Inflammatory macrophage treated with lipopolysaccharide for 4 hours (primary cell): ENCODE results near the gene C19orf67.
"Not testable (repeated sequence)": the region's sequence is repeated elsewhere in the genome, so short reads cannot be mapped to it uniquely, and the experiment has no call there.

ENCODE experiments used
- DNase-seq: peaks from one replicate; pipeline ENCODE4 v3.0.0-alpha.2; 2020

The C19orf67 gene

DNA sequence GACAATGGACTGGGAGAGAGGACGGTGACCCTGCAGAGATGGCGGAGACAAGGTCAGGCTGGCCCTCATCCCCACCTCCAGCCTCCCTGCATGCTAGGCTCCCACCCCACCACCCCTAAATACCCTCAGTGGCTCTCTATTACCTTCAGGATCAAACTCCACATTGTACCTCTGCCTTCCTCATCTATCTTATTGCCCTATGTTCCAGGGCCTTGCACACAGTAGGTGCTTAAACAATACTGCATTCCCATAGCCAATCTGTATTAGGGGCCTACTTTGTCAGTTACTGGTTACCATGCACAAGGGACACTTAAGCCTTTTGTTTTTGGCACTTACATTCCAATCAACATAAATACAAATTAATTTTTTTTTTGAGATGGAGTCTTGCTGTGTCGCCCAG lies 30.2 kb downstream of the C19orf67 start:
- no peak for DNase-seq

DNA sequence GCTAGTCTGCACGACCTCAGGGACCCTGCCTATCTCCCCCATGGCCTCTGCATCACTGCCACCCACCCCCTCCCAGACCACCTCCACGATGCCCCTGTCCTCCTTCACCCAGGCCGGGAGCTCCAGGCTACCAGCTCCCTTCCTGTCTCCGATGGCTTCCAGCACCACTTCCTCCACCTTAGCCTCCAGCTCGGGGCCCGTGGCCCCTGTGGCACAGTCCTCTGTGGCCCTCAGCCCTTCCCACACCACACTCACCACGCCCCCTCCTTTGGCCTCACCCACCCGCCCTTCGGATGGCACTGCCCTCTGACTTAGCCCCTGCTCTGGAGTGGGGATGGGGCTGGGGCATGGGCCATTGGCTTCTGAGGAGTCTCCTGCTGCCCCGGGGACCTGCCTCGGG lies 30.9 kb downstream of the C19orf67 start:
- no peak for DNase-seq

DNA sequence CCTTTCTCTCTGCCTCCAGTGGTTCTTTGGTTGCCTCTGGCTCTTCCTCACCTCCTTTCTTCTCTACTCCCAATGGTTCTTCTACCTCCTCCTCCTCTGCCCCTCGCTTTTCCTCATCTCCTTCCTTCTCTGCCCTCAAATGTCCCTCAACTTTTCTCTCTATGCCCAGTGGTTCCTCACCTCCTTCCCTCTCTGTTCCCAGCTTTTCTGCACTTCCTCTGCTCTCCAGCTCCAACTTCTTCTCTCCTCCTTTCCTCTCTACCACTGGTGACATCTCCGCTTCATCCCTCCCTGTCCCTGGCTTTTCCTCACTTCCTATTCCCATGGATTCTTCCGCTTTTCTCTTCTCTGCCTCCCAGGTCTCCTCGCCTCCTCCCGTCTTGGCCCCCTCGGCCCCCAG lies 31.5 kb downstream of the C19orf67 start:
- DNase-seq = no peak

DNA sequence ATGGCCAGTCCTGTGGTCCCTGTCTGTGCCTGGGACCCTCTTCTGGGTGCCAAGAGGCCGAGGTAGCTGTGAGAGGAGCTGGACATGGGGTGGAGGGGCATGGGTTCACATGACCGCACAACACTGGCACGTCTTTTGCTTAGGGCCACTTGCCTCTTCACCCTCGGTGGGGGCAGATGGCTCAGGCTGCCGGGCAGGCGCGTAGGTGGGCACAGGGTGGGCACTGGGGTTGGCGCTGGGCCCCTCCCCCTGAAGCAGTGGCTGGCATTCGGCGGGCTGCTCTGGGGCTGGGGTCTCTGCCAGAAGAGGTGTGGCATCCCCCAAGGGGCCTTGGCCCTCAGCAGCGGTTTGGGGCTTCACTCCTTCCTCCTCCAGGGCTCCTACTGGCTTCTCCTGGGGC lies 32.1 kb downstream of the C19orf67 start:
- DNase-seq = no peak

DNA sequence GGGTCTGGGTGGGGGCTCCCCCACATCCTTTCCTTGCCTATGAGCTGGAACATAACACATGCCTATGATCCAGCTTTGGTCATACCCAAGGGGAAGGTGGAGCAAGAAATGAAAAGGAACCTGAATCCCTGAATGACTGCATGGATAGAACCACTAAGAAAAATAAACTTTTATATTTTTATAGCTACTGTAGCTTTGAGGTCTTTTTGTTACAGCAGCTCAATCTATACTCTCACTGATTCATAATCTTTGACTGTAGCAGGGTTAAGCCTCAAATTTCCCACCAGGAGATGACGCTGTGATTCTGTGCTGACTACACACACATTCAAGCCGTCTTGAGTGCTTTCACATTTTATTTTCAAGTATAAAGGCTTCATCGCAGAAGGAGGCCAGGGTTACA lies 32.6 kb downstream of the C19orf67 start:
- no peak for DNase-seq

DNA sequence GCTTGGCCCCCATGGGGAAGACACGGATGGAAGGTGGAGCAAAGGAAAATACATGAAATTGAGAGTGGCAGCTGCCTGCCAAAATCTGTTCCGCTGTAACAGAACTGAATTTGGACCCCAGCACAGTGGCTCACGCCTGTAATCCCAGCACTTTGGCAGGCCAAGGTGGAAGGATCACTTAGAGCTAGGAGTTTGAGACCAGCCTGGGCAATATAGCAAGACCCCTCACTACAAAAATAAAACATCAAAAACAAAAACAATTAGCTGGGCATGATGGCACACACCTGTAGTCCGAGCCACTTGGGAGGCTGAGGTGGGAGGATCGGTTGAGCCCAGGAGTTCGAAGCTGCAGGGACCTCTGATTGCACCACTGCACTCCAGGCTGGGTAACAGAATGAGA lies 33.1 kb downstream of the C19orf67 start:
- DNase-seq = no peak

DNA sequence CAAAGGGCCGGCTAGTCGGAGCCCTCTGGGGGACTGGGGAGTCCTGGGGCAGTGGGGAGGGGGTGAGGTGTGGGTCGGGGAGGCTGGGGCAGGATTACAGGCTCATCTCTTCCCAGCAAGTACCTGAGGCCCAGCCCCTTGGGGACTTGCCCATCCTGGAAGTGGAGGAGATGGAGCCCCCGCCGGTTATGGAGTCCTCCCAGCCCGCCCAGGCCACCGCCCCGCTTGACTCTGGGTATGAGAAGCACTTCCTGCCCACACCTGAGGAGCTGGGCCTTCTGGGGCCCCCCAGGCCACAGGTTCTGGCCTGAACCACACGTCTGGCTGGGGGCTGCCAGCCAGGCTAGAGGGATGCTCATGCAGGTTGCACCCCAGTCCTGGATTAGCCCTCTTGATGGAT lies 33.6 kb downstream of the C19orf67 start:
- no peak for DNase-seq

DNA sequence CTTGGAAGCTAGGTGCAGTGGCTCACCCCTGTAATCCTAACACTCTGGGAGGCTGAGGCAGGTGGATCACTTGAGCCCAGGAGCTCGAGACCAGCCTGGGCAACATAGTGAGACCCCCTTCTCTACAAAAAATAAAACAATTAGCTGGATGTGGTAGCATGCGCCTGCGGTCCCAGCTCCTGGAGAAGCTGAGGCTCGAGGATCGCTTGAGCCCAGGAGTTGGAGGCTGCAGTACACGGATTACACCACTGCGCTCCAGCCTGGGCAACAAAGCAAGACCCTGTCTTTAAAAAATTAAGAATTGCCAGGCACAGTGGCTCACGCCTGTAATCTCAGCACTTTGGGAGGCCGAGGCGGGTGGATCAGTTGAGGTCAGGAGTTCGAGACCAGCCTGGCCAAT lies 34.6 kb downstream of the C19orf67 start:
- DNase-seq = not testable (repeated sequence)

DNA sequence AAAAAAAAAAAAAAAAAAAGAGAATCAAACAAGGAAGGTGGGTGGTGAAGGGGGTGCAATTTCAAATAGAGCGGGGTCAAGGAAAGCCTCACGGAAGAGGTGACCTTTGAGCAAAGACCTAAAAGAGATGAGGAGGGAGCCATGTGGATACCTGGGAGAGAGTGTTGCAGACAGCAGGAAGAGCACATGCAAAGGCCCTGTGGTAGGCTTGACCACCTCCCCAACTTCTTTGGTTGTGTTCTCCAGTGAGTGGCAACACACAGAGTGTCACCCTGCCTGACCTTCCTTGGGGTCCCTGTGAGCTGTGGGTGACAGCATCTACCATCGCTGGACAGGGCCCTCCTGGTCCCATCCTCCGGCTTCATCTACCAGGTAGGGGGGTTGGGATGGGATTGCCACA lies 35.1 kb downstream of the C19orf67 start:
- DNase-seq = no peak

DNA sequence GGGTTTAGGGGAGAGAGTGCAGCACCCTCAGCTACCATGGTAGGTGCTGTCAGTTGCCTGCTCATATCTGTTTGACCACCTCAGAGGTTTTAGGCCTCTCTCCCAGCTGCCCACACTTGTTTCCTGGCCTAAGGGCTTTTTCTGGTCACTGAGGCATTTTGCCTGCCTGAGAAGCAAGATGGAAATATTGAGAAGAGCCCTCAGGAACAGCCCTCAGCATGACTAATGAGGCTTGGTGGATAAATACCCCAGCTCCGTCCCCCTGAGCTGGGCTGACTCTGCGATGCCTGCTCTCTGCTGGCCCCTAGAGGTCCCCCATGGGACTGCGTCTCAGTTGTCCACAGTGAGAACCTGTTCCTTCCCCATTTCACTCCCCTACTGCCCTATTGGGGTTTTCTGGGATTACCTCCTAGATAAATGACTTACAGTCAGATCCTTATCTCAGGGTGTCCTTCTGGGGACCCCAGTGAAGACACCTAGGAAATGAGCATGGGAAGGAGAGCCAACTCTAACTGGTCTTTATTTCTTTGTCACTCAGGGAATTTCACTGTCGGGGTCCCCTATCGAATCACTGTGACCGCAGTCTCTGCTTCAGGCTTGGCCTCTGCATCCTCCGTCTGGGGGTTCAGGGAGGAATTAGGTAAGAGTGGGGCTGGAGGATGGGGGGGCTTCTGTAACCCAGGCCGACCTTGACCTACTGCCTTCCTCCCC lies 37.0 kb downstream of the C19orf67 start:
- peak; percentile 71 for DNase-seq

DNA sequence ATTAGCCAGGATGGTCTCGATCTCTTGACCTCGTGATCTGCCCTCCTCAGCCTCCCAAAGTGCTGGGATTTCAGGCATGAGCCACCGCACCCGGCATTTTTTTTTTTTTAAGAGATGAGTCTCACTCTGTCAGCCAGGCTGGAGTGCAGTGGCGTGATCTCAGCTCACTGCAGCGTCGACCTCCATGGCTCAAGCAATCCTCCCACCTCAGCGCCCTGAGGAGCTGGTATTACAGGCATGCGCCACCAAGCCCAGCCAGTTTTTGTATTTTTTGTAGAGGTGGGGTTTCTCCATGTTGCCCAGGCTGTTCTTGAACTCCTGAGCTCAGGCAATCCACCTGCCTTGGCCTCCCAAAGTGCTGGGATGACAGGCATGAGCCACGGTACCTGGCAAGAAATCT lies 37.7 kb downstream of the C19orf67 start:
- not testable (repeated sequence) for DNase-seq

DNA sequence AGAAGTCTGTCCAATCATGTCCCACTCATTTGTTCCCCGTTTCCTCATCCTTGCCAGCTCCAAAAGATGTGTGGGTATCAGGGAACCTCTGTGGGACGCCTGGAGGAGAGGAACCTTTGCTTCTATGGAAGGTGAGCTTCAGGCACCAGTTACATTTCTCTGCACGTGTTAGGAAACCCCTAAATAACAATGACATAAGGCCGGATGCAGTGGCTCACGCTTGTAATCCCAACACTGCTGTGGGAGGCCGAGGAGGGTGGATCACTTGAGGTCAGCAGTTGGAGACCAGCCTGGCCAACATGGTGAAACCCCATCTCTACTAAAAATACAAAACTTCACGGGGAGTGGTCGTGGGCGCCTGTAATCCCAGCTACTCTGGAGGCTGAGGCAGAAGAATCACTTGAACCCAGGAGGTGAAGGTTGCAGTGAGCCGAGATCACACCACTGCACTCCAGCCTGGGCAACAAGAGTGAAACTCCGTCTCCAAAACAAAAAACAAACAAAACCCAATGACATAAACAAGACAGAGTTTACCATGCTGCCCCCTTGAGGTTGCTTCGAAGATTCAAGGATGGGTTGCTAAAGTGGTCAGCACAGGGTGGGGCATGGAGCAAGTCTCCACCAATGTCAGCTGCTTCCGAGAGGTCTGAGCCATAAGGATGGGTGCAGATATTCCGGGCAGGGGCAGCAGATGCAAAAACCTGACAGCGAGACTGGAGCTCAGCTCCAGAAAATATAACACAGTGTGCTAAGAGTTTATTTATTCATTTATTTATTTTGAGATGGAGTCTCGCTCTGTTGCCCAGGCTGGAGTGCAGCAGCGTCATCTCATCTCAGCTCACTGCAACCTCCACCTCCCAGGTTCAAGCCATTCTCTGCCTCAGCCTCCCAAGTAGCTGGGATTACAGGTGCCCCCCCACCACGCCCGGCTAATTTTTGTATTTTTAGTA lies 42.6 kb downstream of the C19orf67 start:
- DNase-seq = peak; percentile 77

DNA sequence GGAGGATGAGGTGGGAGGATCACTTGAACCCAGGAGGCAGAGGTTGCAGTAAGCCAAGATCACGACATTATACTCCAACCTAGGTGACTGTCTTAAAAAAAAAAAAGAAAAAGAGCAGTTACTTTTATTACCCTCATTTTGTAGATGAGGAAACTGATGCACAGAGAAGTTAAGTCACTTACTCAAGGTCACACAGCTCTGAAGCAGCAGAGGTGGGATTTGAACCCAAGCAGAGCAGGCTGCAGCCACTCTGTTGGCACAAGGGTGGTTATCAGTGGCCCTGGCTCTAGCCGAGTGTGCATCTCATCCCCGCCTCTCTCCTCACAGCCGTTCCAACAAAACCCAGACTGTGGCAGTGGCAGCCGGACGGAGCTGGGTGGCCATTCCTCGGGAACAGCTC lies 46.4 kb downstream of the C19orf67 start:
- DNase-seq = no peak

DNA sequence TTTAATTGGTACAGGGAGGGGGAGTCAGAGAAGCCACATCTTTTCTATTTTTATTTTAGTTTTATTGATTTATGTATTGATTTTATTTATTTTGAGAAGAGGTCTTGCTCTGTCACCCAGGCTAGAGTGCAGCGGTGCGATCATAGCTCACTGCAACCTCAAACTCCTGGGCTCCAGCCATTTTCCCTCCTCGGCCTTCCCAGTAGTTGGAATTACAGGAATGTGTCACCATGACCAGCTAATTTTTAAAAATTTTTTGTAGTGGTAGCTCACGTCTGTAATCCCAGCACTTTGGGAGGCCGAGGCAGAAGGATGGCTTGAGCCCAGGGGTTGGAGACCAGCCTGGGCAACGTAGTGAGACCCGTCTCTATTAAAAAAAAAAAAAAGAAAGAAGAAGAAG lies 49.9 kb downstream of the C19orf67 start:
- DNase-seq = no peak

DNA sequence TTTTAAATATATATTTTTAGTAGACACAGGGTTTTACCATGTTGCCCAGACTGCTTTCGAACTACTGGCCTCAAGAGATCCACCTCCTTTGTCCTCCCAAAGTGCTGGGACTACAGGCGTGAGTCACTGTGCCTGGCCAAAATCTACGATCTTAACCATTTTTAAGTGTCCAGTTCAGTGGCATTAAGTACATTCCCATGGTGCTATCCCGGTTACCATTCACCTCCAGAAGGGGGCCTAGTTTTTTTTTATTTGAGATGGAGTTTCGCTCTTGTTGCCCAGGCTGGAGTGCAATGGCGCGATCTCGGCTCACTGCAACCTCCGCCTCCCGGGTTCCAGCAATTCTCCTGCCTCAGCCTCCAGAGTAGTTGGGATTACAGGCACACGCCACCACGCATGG lies 50.4 kb downstream of the C19orf67 start:
- not testable (repeated sequence) for DNase-seq

DNA sequence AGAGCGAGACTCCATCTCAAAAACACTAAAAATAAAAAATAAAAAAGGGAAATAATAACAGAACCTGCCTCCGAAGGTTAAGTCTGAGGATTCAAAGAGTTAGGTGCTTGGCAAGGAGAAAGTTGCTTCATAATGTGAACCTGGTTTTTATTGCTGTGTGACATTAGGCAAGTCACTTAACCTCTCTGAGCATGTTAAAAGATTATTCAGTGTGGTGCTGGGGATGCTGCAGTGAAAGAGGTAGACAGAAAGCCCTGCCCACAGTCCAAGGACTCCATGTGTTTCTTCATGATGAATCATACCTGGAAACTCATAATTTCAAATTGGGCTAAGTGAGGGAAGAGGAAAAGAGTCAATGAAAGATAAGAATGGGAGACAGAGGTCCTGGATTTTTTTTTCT lies 51.6 kb downstream of the C19orf67 start:
- no peak for DNase-seq

DNA sequence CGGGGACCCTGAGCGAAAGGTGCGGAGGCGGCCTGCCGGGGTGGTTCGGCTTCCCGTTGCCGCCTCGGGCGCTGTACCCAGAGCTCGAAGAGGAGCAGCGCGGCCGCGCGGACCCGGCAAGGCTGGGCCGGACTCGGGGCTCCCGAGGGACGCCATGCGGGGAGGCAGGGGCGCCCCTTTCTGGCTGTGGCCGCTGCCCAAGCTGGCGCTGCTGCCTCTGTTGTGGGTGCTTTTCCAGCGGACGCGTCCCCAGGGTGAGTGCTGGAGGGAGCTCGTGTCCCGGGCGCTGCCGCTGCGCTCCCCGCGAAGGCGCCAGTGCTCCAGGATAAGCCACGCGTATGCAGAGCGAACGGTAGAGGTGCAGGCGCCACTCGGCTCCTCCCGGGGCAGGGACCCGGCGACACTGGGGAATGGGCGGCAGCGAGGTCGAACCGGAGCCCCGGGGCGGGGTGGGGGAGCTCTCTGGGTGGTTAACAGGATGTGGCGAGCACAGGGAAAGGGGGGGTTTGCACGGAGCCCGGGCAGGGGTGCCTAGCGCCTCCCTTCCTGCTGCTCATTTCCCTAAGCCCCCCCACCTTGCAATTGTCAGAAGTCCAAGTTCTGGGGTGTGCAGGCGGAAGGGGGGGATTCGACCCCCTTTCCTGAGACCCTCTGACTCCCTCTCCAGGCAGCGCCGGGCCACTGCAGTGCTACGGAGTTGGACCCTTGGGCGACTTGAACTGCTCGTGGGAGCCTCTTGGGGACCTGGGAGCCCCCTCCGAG lies 53.7 kb downstream of the C19orf67 start, which contains the start of gene IL27RA:
IL27RA (plus strand) TSS at position 44 of the 762 bp plus-strand sequence; CDS start at position 155, 111 bp downstream.
- peak; percentile 52 for DNase-seq
